NCI-H748 treated with DMSO at 0.1 percent for 48 hours (cell line): Measurements from ENCODE around the gene CSMD2.
"Not testable (repeated sequence)": the region's sequence is repeated elsewhere in the genome, so short reads cannot be mapped to it uniquely, and the experiment has no call there.

Source experiments
- DNase-seq: peaks from one replicate; lab custom pipeline; 2025; lab: John Stamatoyannopoulos, UW

CSMD2 gene

DNA sequence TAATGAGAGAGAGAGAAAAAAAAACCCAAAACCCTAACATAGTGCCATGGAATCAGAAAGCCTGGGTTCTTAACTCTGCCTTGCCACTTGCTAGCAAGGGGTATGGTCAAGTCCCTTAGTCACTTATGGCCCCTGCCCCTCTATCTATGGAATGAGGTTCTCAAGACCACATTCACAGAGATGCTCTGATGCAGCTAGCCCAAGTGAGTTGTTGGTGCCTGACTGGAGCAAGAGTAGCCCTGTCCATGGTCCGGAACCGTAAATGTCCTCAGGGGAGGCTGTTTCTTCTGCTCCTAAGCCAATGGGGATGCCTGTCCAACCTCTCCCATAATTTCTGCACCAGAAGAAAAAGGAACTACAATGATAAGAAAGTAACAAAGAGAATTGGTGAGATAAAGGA, 56.8 kb downstream of the CSMD2 start:
- DNase-seq = no peak

GRCh38 chr1:34101151-34101550, 63.9 kb downstream of the CSMD2 start:
- no peak for DNase-seq

DNA sequence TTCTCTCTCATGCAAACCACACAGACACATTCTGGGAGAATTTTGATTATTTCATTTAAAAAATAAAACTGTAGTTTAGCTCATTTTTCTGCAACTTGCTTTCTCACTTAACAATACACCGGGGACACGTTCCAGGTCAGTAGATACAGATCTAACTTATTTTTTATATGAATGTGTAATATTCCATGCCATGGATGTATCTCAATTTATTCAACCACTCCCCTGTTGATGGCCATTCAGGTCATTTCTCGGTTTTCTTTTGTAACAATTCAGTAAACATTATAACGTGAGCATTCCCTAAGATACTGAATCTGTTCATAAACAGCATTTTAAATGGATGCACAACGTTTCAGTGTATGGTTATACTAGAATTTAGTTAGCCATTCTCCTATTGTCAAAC, 64.7 kb downstream of the CSMD2 start:
- DNase-seq = no peak

GRCh38 chr1:34092399-34092798, 72.6 kb downstream of the CSMD2 start:
- DNase-seq = not testable (repeated sequence)

DNA sequence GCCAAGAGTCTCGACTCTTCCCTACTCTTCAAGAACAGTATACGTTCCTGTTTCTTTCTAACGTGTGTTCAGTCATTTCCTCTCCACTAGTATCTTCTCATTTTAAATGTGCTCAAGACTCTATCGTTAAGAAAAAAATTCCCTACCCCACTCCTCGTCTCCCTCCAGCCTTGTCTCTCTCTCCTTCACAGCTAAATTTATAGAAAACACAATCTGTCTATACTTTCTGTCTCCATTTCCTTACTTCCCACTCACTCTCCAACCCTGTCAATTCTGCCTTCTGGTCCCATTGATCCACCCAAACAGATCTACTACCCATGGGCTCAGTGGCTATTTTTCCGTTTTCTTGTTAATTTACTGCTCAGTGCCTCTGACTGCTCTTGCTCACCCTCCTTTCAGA, 75.3 kb downstream of the CSMD2 start:
- DNase-seq = no peak

DNA sequence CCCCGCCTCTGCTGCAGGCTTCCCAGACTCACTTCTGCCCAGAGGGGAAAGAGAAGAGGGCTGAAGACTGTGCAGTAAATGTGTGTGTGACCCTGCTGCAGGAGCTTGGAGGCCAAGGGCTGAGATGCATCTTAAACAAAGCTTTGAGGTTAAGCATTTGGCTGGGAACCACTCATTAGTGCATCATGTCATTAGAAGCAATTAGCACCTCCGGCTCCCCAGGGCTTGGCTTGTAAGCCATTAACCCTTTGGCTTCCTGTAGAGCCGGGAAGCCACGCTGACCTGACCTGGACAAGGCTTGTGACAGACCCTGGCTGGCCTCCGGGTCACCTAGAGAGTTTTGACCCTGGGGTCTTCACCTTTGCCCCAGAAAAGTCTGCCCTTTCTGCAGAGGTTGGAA, 77.0 kb downstream of the CSMD2 start:
- no peak for DNase-seq

- no peak for DNase-seq
Observed at GRCh38 chr1:34086561-34086960, 78.5 kb downstream of the CSMD2 start.

GRCh38 chr1:34083974-34084373, 81.1 kb downstream of the CSMD2 start:
- no peak for DNase-seq

GRCh38 chr1:34082085-34082670, 82.9 kb downstream of the CSMD2 start:
- DNase-seq = not testable (repeated sequence)

GRCh38 chr1:34078383-34078782, 86.6 kb downstream of the CSMD2 start:
- DNase-seq = no peak

- DNase-seq = no peak
Observed at GRCh38 chr1:34075576-34075975, 89.5 kb downstream of the CSMD2 start.

GRCh38 chr1:34073028-34073695, 91.9 kb downstream of the CSMD2 start:
- no peak for DNase-seq

GRCh38 chr1:34070201-34070836, 94.7 kb downstream of the CSMD2 start:
- DNase-seq = no peak

GRCh38 chr1:34066981-34067603, 97.9 kb downstream of the CSMD2 start:
- DNase-seq = no peak

DNA sequence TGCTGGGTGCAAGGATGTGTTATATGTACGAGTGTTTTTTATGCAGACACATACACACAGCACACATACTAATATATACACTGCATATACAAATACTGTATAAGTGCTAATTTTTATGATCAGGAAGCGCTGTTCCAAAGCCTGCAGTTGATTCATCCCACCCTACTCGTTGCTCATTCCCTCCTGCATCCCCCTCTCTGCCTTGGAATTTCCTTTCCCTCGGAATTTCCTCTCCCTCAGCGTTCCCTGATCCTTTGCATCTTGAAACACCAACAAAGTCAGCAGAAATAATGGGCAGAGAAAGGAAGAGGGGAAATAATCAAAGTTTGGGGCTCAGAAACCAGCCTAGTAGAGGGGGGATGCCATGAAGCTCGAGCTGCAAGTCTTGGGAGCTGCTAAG, 98.9 kb downstream of the CSMD2 start:
- no peak for DNase-seq

- no peak for DNase-seq
Observed at GRCh38 chr1:34065498-34065897, 99.5 kb downstream of the CSMD2 start.

- no peak for DNase-seq
Observed at GRCh38 chr1:34060901-34061415, 104.1 kb downstream of the CSMD2 start.

GRCh38 chr1:34060187-34060730, 104.8 kb downstream of the CSMD2 start:
- DNase-seq = no peak

DNA sequence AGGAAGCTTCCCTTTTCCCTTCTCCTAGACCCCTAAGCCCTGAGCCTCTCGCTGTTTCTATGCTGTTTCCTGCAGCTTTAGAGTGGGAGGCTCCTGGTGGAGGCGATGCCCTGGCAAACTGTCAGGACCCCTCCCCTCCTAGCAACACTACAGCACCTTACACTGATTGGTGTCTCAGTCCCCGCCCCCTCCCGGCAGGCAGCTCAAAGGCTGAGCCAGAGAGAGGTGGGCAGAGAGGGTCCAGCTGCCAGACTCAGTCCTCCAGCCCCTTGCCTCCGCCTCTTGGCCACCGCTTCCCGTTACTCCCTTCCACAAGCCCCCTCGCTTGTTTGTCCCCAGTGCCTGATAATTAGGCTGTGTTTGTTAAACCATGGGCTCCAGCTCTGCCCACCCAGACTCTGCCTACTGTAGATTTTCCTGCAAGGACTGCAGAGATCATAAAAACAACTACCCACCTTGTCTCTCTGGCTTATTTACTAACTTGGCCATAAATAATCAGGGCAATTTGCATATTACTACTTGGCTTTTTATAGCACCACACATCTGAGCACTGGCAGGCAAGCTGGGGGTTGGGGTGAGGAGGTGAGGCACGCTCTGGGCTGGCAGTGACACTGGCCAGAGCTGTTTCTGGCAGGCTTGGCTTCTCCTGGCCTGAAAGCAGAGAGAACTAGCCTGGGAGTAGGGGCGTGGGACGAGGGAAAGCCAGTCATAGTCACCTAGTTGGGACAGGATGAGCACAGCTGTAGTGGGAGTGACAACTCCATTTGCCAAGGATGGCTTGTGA, 107.5 kb downstream of the CSMD2 start:
- DNase-seq = no peak

DNA sequence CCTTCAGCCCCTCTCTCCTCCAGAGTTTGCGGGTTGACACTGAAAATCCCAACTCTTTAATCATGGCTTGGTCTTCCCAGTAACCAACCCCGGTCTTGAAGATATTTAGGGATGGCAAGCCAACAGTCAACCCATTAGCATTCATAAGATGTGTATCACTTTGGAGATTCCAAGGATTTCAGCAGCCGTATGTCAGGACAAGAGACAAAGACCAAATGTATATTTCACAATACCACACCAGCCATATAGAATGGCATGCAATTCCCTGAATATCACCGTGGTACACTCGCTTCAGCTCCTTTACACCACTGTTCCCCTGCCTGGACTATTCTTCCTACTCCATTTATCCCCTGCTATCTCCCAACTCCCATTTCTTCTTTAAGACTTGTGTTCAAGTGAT, 109.2 kb downstream of the CSMD2 start:
- no peak for DNase-seq

DNA sequence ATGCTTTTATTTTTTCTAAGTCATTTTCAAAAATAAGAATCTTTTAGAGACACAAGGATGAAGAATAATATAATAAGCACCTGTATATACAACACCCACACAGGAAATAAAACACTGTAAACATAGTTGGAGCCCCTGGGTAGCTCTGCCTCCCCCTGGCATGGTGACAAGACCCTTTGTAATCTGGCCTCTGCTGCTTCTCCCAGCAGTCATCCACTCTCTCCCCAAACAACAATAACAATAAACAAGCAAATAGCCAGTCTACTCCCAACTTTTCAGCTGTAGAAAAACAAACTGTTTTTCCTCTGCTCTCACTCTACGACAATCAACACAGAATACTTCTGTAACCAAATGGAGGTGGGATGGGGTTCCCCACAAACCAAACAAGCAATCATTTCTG, 110.1 kb downstream of the CSMD2 start:
- no peak for DNase-seq

- no peak for DNase-seq
Observed at GRCh38 chr1:34053660-34054059, 111.4 kb downstream of the CSMD2 start.
